Hematopoietic multipotent progenitor cell treated with erythropoietin and hydrocortisone succinate and interleukin-3 and kit ligand, for 17 days (in vitro differentiated cells): ENCODE results near the gene MTERF1.
"Not testable (repeated sequence)": the region's sequence is repeated elsewhere in the genome, so short reads cannot be mapped to it uniquely, and the experiment has no call there.

Source experiments
- DNase-seq: peaks from one replicate; pipeline ENCODE4 v3.0.0-alpha.2; 2015; ENCODE audit warnings: low spot score

Gene MTERF1

GRCh38 chr7:91883676-91884362 is 3.3 kb upstream of the MTERF1 start:
- DNase-seq, result no peak

- no peak for DNase-seq
Measured at GRCh38 chr7:91880016-91880412, 488 bp downstream of the MTERF1 start.

- no peak for DNase-seq
Measured at GRCh38 chr7:91876391-91877133, 3.9 kb downstream of the MTERF1 start.

GRCh38 chr7:91875851-91876250 is 4.7 kb downstream of the MTERF1 start:
- DNase-seq, result no peak

- DNase-seq, result no peak
Measured at GRCh38 chr7:91872928-91873327, 7.6 kb downstream of the MTERF1 start.

- DNase-seq, result no peak
Measured at GRCh38 chr7:91872069-91872468, 8.4 kb downstream of the MTERF1 start.

GRCh38 chr7:91869661-91870060 is 10.8 kb downstream of the MTERF1 start:
- no peak for DNase-seq

- DNase-seq, result no peak
Measured at GRCh38 chr7:91866599-91867148, 13.8 kb downstream of the MTERF1 start.

- DNase-seq, result no peak
Measured at GRCh38 chr7:91865511-91865910, 15.0 kb downstream of the MTERF1 start.

- DNase-seq, result not testable (repeated sequence)
Measured at GRCh38 chr7:91864604-91865003, 15.9 kb downstream of the MTERF1 start.

GRCh38 chr7:91864070-91864469 is 16.4 kb downstream of the MTERF1 start:
- no peak for DNase-seq

GRCh38 chr7:91852263-91852741 is 28.2 kb downstream of the MTERF1 start:
- no peak for DNase-seq

- DNase-seq, result no peak
Measured at GRCh38 chr7:91850455-91850854, 30.0 kb downstream of the MTERF1 start.

GRCh38 chr7:91847876-91848588 is 32.5 kb downstream of the MTERF1 start:
- no peak for DNase-seq

- DNase-seq, result no peak
Measured at GRCh38 chr7:91847231-91847630, 33.3 kb downstream of the MTERF1 start.

GRCh38 chr7:91846436-91846835 is 34.1 kb downstream of the MTERF1 start:
- DNase-seq, result no peak

- DNase-seq, result no peak
Measured at GRCh38 chr7:91843831-91844230, 36.7 kb downstream of the MTERF1 start.

- no peak for DNase-seq
Measured at GRCh38 chr7:91838439-91838838, 42.1 kb downstream of the MTERF1 start.

GRCh38 chr7:91837397-91838070 is 43.0 kb downstream of the MTERF1 start:
- no peak for DNase-seq

GRCh38 chr7:91835826-91836368 is 44.6 kb downstream of the MTERF1 start:
- no peak for DNase-seq

- DNase-seq, result no peak
Measured at GRCh38 chr7:91835091-91835825, 45.2 kb downstream of the MTERF1 start.
